ENCODE measurements around the gene ACIN1. TPM values are rescaled to one million over a fixed set of nuclear protein-coding genes. Genes with fewer than 3 reads are reported as not detected.

The ACIN1 gene
- polyA plus RNA-seq, 4 donors: 53.8 to 228 (median 84.7) TPM

- H3K4me3 ChIP-seq (ENCODE audit: low read depth in 1 of 3, low read length in 3 of 3): no peak overlapping the region
- H3K9me3 ChIP-seq (ENCODE audit: control insufficient read depth in 2 of 2, insufficient read depth in 1 of 2, low read depth in 1 of 2, low read length in 1 of 2): no peaks in the 10 kb centered on the region
- no peak for FAIRE-seq
- H3K4me1 ChIP-seq (ENCODE audit: control insufficient read depth in 3 of 3, insufficient read depth in 2 of 3, low read depth in 1 of 3, low read length in 2 of 3): peaks cover 0 to 10% (median 2%) of the 10 kb centered on the region in 3 donors
- no peak for DNase-seq
- no peak overlapping the region for H3K27ac ChIP-seq (ENCODE audit: low read depth in 1 of 3, low read length in 2 of 3)
- peaks cover 0 to 17% (median 0%) of the 10 kb centered on the region in 3 donors for H3K36me3 ChIP-seq (ENCODE audit: control insufficient read depth in 3 of 3, insufficient read depth in 2 of 3, low read depth in 1 of 3, low read length in 3 of 3)
- WGBS, 3 donors: 81 to 86% (median 83%) methylated on average over 3 of the region's 3 CpGs
- H3K27me3 ChIP-seq (ENCODE audit: control insufficient read depth in 3 of 3, insufficient read depth in 3 of 3, low read length in 3 of 3): no peaks in the 10 kb centered on the region
These were observed 42.3 kb downstream of the ACIN1 start for GRCh38 chr14:23052671-23053070.

- no peak overlapping the region for H3K4me3 ChIP-seq (ENCODE audit: low read depth in 1 of 3, low read length in 3 of 3)
- WGBS, 3 donors: 70 to 80% (median 71%) methylated on average over 13 to 14 of the region's 14 CpGs
- DNase-seq: no peak
These were observed 42.7 kb downstream of the ACIN1 start for GRCh38 chr14:23052182-23052623.

DNA sequence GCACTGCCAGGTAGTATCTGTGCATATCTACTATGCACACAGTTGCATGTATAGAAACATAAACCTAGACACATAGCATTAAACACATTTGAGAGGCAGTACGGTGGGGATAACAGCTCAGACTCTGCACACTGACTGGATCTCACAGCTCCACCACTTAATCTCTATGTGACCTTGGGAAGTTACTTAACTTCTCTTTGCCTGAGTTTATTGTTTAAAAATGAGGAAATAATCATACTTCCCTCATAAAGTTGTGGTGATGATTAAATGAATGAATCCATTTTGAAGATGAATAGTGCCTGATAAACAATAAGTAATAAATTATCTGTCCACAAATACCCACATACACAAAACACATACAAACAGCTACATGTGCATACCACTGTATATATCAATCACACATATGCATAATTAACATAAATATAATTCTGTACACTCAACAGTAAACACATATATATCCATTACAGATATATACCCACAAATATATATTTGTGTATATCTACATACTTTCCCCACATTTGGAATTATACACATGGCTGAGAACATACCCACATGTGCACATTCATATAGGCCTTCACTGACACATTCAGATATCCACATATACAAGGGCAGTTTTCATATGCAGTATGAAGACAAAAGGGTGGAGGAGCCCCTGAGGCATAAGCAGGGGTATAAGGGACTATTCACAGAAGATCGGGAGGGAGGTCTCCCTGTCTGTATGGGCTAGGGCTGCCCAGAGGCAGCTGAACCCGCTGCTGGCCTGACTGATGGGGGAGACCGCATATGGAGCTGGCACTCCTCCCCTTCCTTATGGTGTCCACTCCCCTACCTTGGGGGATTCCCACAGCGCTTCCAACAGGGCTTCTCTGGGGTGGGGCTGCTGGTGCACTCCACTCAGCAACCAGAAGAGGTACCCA is 43.5 kb downstream of the ACIN1 start:
- no peaks in the 10 kb centered on the region for H3K9me3 ChIP-seq (ENCODE audit: control insufficient read depth in 2 of 2, insufficient read depth in 1 of 2, low read depth in 1 of 2, low read length in 1 of 2)
- H3K4me1 ChIP-seq (ENCODE audit: control insufficient read depth in 3 of 3, insufficient read depth in 2 of 3, low read depth in 1 of 3, low read length in 2 of 3): peaks cover 0 to 2% (median 0%) of the 10 kb centered on the region in 3 donors
- FAIRE-seq (no peak), DNase-seq (no peak)
- no peak overlapping the region for H3K27ac ChIP-seq (ENCODE audit: low read depth in 1 of 3, low read length in 2 of 3)
- H3K4me3 ChIP-seq (ENCODE audit: low read depth in 1 of 3, low read length in 3 of 3): no peak overlapping the region
- peaks cover 0 to 17% (median 0%) of the 10 kb centered on the region in 3 donors for H3K36me3 ChIP-seq (ENCODE audit: control insufficient read depth in 3 of 3, insufficient read depth in 2 of 3, low read depth in 1 of 3, low read length in 3 of 3)
- WGBS, 3 donors: 79 to 82% (median 82%) methylated on average over 5 of the region's 5 CpGs
- no peaks in the 10 kb centered on the region for H3K27me3 ChIP-seq (ENCODE audit: control insufficient read depth in 3 of 3, insufficient read depth in 3 of 3, low read length in 3 of 3)

More at GRCh38 chr14:23052182-23052623, 42.7 kb downstream of the ACIN1 start:
- FAIRE-seq: no peak
- Histone ChIP-seq H3K27me3 (ENCODE audit: control insufficient read depth in 3 of 3, insufficient read depth in 3 of 3, low read length in 3 of 3) (no peaks in the 10 kb centered on the region), H3K9me3 (ENCODE audit: control insufficient read depth in 2 of 2, insufficient read depth in 1 of 2, low read depth in 1 of 2, low read length in 1 of 2) (no peaks in the 10 kb centered on the region), H3K27ac (ENCODE audit: low read depth in 1 of 3, low read length in 2 of 3) (no peak overlapping the region), H3K4me1 (ENCODE audit: control insufficient read depth in 3 of 3, insufficient read depth in 2 of 3, low read depth in 1 of 3, low read length in 2 of 3) (peaks cover 0 to 10% (median 2%) of the 10 kb centered on the region in 3 donors), H3K36me3 (ENCODE audit: control insufficient read depth in 3 of 3, insufficient read depth in 2 of 3, low read depth in 1 of 3, low read length in 3 of 3) (peaks cover 0 to 17% (median 0%) of the 10 kb centered on the region in 3 donors)

DNA sequence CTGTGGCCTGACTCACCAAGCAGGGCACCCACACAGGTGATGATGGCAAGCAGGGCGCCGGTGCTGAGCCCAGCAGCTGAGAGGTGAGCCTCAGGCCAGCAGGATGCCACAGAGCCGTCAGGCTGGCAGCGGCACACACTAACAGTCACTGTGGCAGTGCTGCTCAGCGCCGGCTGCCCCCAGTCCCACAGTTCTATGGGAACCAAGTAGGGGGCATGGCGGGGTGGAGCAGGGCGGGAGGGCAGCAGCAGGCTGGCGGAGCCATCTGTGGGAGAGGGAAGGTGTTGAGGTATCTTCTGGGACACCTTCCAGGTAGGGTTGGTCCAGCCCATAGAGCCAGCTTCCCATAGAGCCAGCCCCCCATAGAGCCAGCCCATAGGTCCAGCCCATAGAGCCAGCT is 45.9 kb downstream of the ACIN1 start:
- Histone ChIP-seq H3K27me3 (ENCODE audit: control insufficient read depth in 3 of 3, insufficient read depth in 3 of 3, low read length in 3 of 3) (no peaks in the 10 kb centered on the region), H3K36me3 (ENCODE audit: control insufficient read depth in 3 of 3, insufficient read depth in 2 of 3, low read depth in 1 of 3, low read length in 3 of 3) (peaks cover 0 to 12% (median 0%) of the 10 kb centered on the region in 3 donors), H3K9me3 (ENCODE audit: control insufficient read depth in 2 of 2, insufficient read depth in 1 of 2, low read depth in 1 of 2, low read length in 1 of 2) (no peaks in the 10 kb centered on the region), H3K27ac (ENCODE audit: low read depth in 1 of 3, low read length in 2 of 3) (no peak overlapping the region), H3K4me3 (ENCODE audit: low read depth in 1 of 3, low read length in 3 of 3) (no peak overlapping the region), H3K4me1 (ENCODE audit: control insufficient read depth in 3 of 3, insufficient read depth in 2 of 3, low read depth in 1 of 3, low read length in 2 of 3) (no peaks in the 10 kb centered on the region)
- FAIRE-seq (no peak), DNase-seq (no peak)
- WGBS, 3 donors: 90 to 98% (median 96%) methylated on average over 9 of the region's 9 CpGs

DNA sequence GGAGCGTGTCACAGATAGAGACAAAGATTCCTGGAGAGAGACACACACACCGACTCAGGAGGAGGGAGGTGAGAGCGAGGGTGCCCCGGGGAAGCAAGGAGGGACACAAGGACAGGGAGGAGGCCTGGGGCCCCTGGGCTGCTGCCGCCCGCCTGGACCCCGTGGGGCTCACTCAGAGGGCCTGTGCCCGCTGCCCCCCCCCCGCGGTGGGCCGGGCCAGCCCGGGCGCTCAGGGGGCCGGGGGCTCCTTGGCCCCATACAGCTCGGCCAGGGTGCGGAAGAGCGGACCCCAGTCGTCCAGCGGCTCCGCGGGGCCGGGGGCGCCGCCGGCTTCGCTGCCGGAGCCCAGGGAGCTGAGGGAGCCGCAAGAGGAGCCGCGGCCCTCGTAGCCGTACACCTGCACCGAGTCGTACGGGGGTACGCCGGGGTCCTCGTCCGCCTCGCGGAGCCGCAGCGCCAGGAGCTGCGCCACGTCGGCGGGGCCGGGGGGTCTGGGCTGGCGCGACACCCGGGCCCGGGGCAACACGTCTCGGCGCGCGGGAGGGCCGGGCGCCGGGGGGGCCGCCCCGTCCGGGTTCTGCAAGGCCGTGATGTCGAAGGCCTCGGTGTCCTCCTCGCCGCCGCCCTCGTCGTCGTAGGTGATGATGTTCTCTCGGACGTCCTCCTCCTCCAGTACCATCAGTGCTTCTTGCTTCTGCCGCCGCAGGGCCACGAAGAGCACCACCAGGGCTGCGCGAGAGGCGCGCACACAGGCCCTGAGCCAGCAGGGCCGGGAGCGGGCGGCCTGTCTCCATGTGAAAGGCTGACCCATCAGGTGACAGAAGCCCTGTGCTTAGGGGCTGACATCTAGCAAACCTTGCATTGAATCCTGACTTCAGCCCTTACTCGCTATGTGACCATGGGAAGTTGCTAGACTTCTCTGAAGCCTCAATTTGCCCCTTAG is 46.9 kb downstream of the ACIN1 start:
- FAIRE-seq: no peak
- Histone ChIP-seq H3K4me1 (ENCODE audit: control insufficient read depth in 3 of 3, insufficient read depth in 2 of 3, low read depth in 1 of 3, low read length in 2 of 3) (no peaks in the 10 kb centered on the region), H3K27ac (ENCODE audit: low read depth in 1 of 3, low read length in 2 of 3) (no peak overlapping the region), H3K4me3 (ENCODE audit: low read depth in 1 of 3, low read length in 3 of 3) (no peak overlapping the region), H3K9me3 (ENCODE audit: control insufficient read depth in 2 of 2, insufficient read depth in 1 of 2, low read depth in 1 of 2, low read length in 1 of 2) (no peaks in the 10 kb centered on the region), H3K36me3 (ENCODE audit: control insufficient read depth in 3 of 3, insufficient read depth in 2 of 3, low read depth in 1 of 3, low read length in 3 of 3) (peaks cover 0 to 10% (median 0%) of the 10 kb centered on the region in 3 donors), H3K27me3 (ENCODE audit: control insufficient read depth in 3 of 3, insufficient read depth in 3 of 3, low read length in 3 of 3) (no peaks in the 10 kb centered on the region)
- 79 to 93% (median 92%) methylated on average over 52 to 85 of the region's 85 CpGs for WGBS, 3 donors
- DNase-seq: no peak

DNA sequence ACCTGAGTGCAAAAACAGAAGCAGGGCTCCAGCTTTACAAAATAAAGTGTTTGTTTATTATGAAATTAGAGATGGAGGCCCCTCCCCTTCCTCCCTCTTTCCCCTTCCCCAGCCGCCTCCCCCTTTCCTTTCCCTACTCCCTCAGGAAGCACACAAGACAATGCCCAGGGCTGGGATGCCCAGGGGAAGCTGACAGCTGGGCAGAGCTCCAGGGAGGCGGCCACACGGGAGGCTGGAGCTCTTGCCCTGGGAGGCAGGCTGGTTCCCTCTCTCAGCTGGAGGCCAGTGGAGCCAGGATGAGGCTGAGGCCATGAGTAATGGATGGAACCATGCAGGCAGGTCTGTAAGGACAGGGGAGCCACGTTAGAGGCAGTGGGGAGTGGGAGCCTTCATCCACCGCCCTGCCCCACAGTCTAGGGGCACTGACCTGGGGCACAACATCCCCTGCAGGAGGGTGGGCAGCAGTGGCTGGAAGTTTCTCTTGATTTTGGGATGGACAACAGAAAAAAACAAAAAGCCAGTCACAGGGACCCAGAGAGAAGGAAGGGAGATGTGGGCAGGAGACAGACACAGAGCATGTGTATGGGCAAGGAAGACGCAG is 47.8 kb downstream of the ACIN1 start:
- FAIRE-seq (no peak), DNase-seq (no peak)
- no peaks in the 10 kb centered on the region for H3K9me3 ChIP-seq (ENCODE audit: control insufficient read depth in 2 of 2, insufficient read depth in 1 of 2, low read depth in 1 of 2, low read length in 1 of 2)
- H3K36me3 ChIP-seq (ENCODE audit: control insufficient read depth in 3 of 3, insufficient read depth in 2 of 3, low read depth in 1 of 3, low read length in 3 of 3): peaks cover 0 to 8% (median 0%) of the 10 kb centered on the region in 3 donors
- H3K4me1 ChIP-seq (ENCODE audit: control insufficient read depth in 3 of 3, insufficient read depth in 2 of 3, low read depth in 1 of 3, low read length in 2 of 3): no peaks in the 10 kb centered on the region
- H3K27ac ChIP-seq (ENCODE audit: low read depth in 1 of 3, low read length in 2 of 3): peak overlapping the region in 1 of 3 donors; percentile 26
- H3K27me3 ChIP-seq (ENCODE audit: control insufficient read depth in 3 of 3, insufficient read depth in 3 of 3, low read length in 3 of 3): no peaks in the 10 kb centered on the region
- WGBS, 3 donors: 68 to 79% (median 76%) methylated on average over 6 of the region's 6 CpGs
- no peak overlapping the region for H3K4me3 ChIP-seq (ENCODE audit: low read depth in 1 of 3, low read length in 3 of 3)

DNA sequence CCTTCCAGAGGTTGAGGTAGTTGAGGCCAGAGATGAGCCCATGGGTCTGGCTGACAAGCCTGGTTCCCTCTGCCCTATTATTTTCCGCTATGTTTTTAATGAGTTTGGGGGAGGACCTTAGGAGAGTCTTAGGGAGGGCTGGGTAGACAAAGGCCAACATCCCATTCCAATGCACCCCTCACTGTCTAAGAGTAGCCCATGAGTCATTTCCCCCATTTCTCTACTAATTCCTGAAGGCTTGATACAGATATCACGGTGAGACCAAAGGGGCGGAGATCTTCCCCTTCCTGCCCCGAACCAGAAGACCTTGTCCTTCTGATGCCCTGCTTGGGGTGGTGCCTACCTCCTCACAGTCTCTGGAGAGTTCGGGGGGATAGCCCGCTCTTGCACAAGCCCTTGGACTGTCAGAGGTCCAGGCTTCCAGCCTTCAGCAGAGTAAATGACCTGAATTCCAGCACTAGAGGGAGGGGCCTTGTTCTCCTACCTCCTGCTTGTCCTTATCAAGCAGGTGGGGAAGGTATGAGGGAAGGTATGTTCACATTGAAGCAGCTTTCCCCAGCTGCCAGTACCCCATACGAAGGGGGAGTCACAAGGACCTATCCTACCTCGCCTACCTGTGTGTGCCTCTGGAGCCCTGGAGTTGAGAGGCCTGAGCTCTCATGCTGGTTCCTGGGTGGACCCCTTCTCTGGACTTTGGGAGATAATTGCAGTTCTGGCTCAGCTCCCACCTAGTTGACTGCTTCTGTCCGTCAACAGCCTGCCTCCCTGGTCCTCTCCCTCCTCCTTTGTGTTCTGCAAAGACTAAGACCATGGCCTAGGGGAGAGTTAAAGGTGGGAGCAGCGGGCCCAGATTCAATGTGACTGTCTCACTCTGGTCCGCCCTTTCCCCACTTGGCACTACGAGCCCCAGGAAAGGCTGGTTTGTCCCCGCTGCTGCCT is 49.2 kb downstream of the ACIN1 start:
- DNase-seq: no peak
- WGBS, 3 donors: 76 to 83% (median 76%) methylated on average over 13 of the region's 13 CpGs

More for the DNA sequence above, 49.2 kb downstream of the ACIN1 start:
- H3K9me3 ChIP-seq (ENCODE audit: control insufficient read depth in 2 of 2, insufficient read depth in 1 of 2, low read depth in 1 of 2, low read length in 1 of 2): no peaks in the 10 kb centered on the region
- no peak overlapping the region for H3K4me3 ChIP-seq (ENCODE audit: low read depth in 1 of 3, low read length in 3 of 3)
- H3K27me3 ChIP-seq (ENCODE audit: control insufficient read depth in 3 of 3, insufficient read depth in 3 of 3, low read length in 3 of 3): no peaks in the 10 kb centered on the region
- FAIRE-seq: no peak
- peak overlapping the region in 1 of 3 donors; percentile 36 for H3K27ac ChIP-seq (ENCODE audit: low read depth in 1 of 3, low read length in 2 of 3)
- H3K36me3 ChIP-seq (ENCODE audit: control insufficient read depth in 3 of 3, insufficient read depth in 2 of 3, low read depth in 1 of 3, low read length in 3 of 3): peaks cover 0 to 8% (median 0%) of the 10 kb centered on the region in 3 donors
- H3K4me1 ChIP-seq (ENCODE audit: control insufficient read depth in 3 of 3, insufficient read depth in 2 of 3, low read depth in 1 of 3, low read length in 2 of 3): no peaks in the 10 kb centered on the region
